CD14-positive monocyte (primary cell): ENCODE results near the gene BACH1. TPM values are rescaled to one million over a fixed set of nuclear protein-coding genes. Genes with fewer than 3 reads are reported as not detected.

Experiments used
- DNase-seq, 3 donors: peaks; one replicate each; pipeline ENCODE4 v3.0.0-alpha.2; 2011 to 2022
- H2AFZ ChIP-seq: 2 replicates; pipeline ENCODE4 v1.6.0; 2012; ENCODE audit warnings: mild to moderate bottlenecking, low read depth, low read length, inconsistent platforms; ENCODE audit not compliant: insufficient read depth, poor library complexity, severe bottlenecking
- H3K27ac ChIP-seq, 2 donors: 1 replicate in 1 of 2; 2 replicates in 1 of 2; pipeline ENCODE4 v1.5.1; 2012 to 2013; ENCODE audit warnings: low read length in 2 of 2, control low read depth in 1 of 2, inconsistent platforms in 1 of 2, low read depth in 1 of 2, mild to moderate bottlenecking in 1 of 2
- H3K27me3 ChIP-seq, 2 donors: one replicate each; pipeline versions ENCODE4 v1.6.0 to v1.6.1; 2011 to 2013; ENCODE audit warnings: low read length in 2 of 2; ENCODE audit not compliant: control insufficient read depth in 2 of 2, insufficient read depth in 2 of 2
- H3K36me3 ChIP-seq, 2 donors: replicated peaks in 1 of 2; 1 replicate in 1 of 2; 2 replicates in 1 of 2; pipeline versions ENCODE4 v1.5.1 to v1.6.1; 2012 to 2013; ENCODE audit warnings: low read length in 2 of 2, control low read depth in 1 of 2, inconsistent platforms in 1 of 2, mild to moderate bottlenecking in 1 of 2; ENCODE audit not compliant: insufficient read depth in 2 of 2, control insufficient read depth in 1 of 2
- H3K4me1 ChIP-seq, 2 donors: 1 replicate in 1 of 2; 2 replicates in 1 of 2; pipeline versions ENCODE4 v1.5.1 to v1.6.1; 2012 to 2013; ENCODE audit warnings: low read length in 2 of 2, control low read depth in 1 of 2, inconsistent platforms in 1 of 2, mild to moderate bottlenecking in 1 of 2, moderate library complexity in 1 of 2; ENCODE audit not compliant: insufficient read depth in 2 of 2, control insufficient read depth in 1 of 2
- H3K4me2 ChIP-seq: replicated peaks from 2 replicates; pipeline ENCODE3; 2012; ENCODE audit warnings: low read length, moderate library complexity, mild to moderate bottlenecking; ENCODE audit not compliant: poor library complexity, severe bottlenecking; ENCODE audit errors: extremely low read depth
- H3K4me3 ChIP-seq, 3 experiments: fragments of 200-600 bp in 1 of 3; sonication (generic) in 1 of 3; replicated peaks in 1 of 3; 1 replicate in 2 of 3; 2 replicates in 1 of 3; pipeline ENCODE4 v1.5.1; 2011 to 2013; ENCODE audit warnings: low read length in 3 of 3, mild to moderate bottlenecking in 3 of 3, control low read depth in 2 of 3, low read depth in 2 of 3, inconsistent platforms in 1 of 3, moderate library complexity in 1 of 3
- H3K79me2 ChIP-seq: 2 replicates; pipeline ENCODE4 v1.6.0; 2012; ENCODE audit warnings: mild to moderate bottlenecking, control low read depth, inconsistent platforms, low read length, moderate library complexity; ENCODE audit not compliant: insufficient read depth
- H3K9ac ChIP-seq: 2 replicates; pipeline ENCODE4 v1.6.0; 2017; ENCODE audit warnings: low read length, mild to moderate bottlenecking; ENCODE audit not compliant: insufficient read depth, poor library complexity, severe bottlenecking
- H3K9me3 ChIP-seq, 2 donors: replicated peaks in 1 of 2; 1 replicate in 1 of 2; 2 replicates in 1 of 2; pipeline versions ENCODE4 v1.5.1 to v1.6.1; 2012 to 2013; ENCODE audit warnings: low read length in 2 of 2, control low read depth in 1 of 2; ENCODE audit not compliant: control insufficient read depth in 1 of 2, insufficient read depth in 1 of 2
- H4K20me1 ChIP-seq: 2 replicates; pipeline ENCODE4 v1.6.0; 2012; ENCODE audit warnings: mild to moderate bottlenecking, low read length, control low read depth, moderate library complexity; ENCODE audit not compliant: insufficient read depth
- H3K27ac Mint-ChIP-seq, 7 donors: one replicate each; pipeline ENCODE4 v1.8.0; 2020; ENCODE audit warnings: mild to moderate bottlenecking in 7 of 7, mixed read lengths in 7 of 7, moderate library complexity in 6 of 7, inconsistent platforms in 2 of 7
- H3K27me3 Mint-ChIP-seq, 3 donors: one replicate each; pipeline ENCODE4 v1.8.0; 2021 to 2022; ENCODE audit warnings: low read depth in 3 of 3, mild to moderate bottlenecking in 3 of 3, mixed read lengths in 3 of 3, moderate library complexity in 3 of 3, inconsistent platforms in 1 of 3
- H3K36me3 Mint-ChIP-seq, 2 donors: one replicate each; pipeline ENCODE4 v1.8.0; 2020; ENCODE audit warnings: mixed read lengths in 2 of 2, inconsistent platforms in 1 of 2, mild to moderate bottlenecking in 1 of 2
- H3K4me1 Mint-ChIP-seq: one replicate; pipeline ENCODE4 v1.8.0; 2020; ENCODE audit warnings: mild to moderate bottlenecking, mixed read lengths
- H3K4me3 Mint-ChIP-seq, 2 donors: one replicate each; pipeline ENCODE4 v1.8.0; 2020; ENCODE audit warnings: mild to moderate bottlenecking in 2 of 2, mixed read lengths in 2 of 2, moderate library complexity in 1 of 2
- H3K9me3 Mint-ChIP-seq, 7 donors: one replicate each; pipeline ENCODE4 v1.8.0; 2020 to 2022; ENCODE audit warnings: mixed read lengths in 7 of 7, mild to moderate bottlenecking in 6 of 7, moderate library complexity in 6 of 7, inconsistent platforms in 2 of 7
- WGBS: methylation state at CpG from one replicate; pipeline ENCODE4 v1.1.5; 2013; ENCODE audit warnings: missing lambda C conversion rate; ENCODE audit not compliant: insufficient coverage; 5-methylcytosine and 5-hydroxymethylcytosine counted together
- intact Hi-C, 2 donors: fragments of 100-400 bp; cut with micrococcal nuclease; formaldehyde crosslinking; loops; one replicate each; pipeline versions ENCODE4 v1.15.0 to v1.15.1; 2023
- polyA plus RNA-seq, 3 donors: library from polyadenylated mRNA; depleted of rRNA in 1 of 3; unstranded in 2 of 3; stranded (reverse) in 1 of 3; fragments of 300-500 nt in 2 of 3; fragments of >200 nt in 1 of 3; fragmentation: Illumina TruSeq in 2 of 3; gene quantifications; 1 replicate in 2 of 3; 2 replicates in 1 of 3; pipeline ENCODE4 v1.2.3, GENCODE V29; 2012 to 2021
- TF ChIP-seq, protein P1 (sequence below): fragments of 200-600 bp; IDR thresholded peaks from one replicate; pipeline ENCODE4 v1.8.0; 2022; ENCODE audit warnings: antibody characterized with exemption, mild to moderate bottlenecking

The BACH1 gene
- polyA plus RNA-seq, 3 donors, result 69.2 to 199 (median 148) TPM

- Mint-ChIP-seq H3K4me3 (no peak overlapping the region), H3K4me1 (peaks cover 29% of the 10 kb centered on the region), H3K27me3 (no peaks in the 10 kb centered on the region), H3K36me3 (peaks cover 56 to 88% of the 10 kb centered on the region in 2 donors), H3K9me3 (no peaks in the 10 kb centered on the region), H3K27ac (peak overlapping the region; percentile 3 to 82 (median 31))
- H3K9me3 ChIP-seq, result no peaks in the 10 kb centered on the region
- H3K4me3 ChIP-seq, result no peak overlapping the region
- intact Hi-C loops, result no loop called here
- H3K36me3 ChIP-seq, result peaks cover 51 to 93% of the 10 kb centered on the region in 2 donors
- H2AFZ ChIP-seq, result no peak overlapping the region
- H3K4me2 ChIP-seq, result no peak overlapping the region
- whole genome bisulfite sequencing, result 70% methylated on average over 1 of the region's 3 CpGs
- peaks cover 100% of the 10 kb centered on the region for H3K79me2 ChIP-seq
- no peaks in the 10 kb centered on the region for H3K27me3 ChIP-seq
- no peak for DNase-seq
- no peak overlapping the region for H3K9ac ChIP-seq
- peak overlapping the region in 1 of 2 donors; percentile 47 for H3K27ac ChIP-seq
- H4K20me1 ChIP-seq, result peaks cover 100% of the 10 kb centered on the region
- TF ChIP-seq, protein P1, sequence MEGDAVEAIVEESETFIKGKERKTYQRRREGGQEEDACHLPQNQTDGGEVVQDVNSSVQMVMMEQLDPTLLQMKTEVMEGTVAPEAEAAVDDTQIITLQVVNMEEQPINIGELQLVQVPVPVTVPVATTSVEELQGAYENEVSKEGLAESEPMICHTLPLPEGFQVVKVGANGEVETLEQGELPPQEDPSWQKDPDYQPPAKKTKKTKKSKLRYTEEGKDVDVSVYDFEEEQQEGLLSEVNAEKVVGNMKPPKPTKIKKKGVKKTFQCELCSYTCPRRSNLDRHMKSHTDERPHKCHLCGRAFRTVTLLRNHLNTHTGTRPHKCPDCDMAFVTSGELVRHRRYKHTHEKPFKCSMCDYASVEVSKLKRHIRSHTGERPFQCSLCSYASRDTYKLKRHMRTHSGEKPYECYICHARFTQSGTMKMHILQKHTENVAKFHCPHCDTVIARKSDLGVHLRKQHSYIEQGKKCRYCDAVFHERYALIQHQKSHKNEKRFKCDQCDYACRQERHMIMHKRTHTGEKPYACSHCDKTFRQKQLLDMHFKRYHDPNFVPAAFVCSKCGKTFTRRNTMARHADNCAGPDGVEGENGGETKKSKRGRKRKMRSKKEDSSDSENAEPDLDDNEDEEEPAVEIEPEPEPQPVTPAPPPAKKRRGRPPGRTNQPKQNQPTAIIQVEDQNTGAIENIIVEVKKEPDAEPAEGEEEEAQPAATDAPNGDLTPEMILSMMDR, result peak; percentile 8
- peaks cover 0 to 19% of the 10 kb centered on the region in 2 donors for H3K4me1 ChIP-seq
These were observed 37.0 kb downstream of the BACH1 start for GRCh38 chr21:29335720-29336119.

GRCh38 chr21:29338256-29338655 lies 39.5 kb downstream of the BACH1 start:
- H3K27ac Mint-ChIP-seq, result peak overlapping the region in 1 of 7 donors; percentile 21
- intact Hi-C loops, result no loop called here

More at GRCh38 chr21:29338256-29338655, 39.5 kb downstream of the BACH1 start:
- Histone ChIP-seq H3K27me3 (no peaks in the 10 kb centered on the region), H3K36me3 (peaks cover 49 to 93% of the 10 kb centered on the region in 2 donors), H3K4me2 (no peak overlapping the region), H3K27ac (no peak overlapping the region), H4K20me1 (peaks cover 100% of the 10 kb centered on the region), H3K4me1 (peaks cover 0 to 19% of the 10 kb centered on the region in 2 donors), H3K79me2 (peaks cover 100% of the 10 kb centered on the region), H2AFZ (no peak overlapping the region), H3K9me3 (no peaks in the 10 kb centered on the region), H3K4me3 (no peak overlapping the region), H3K9ac (no peak overlapping the region)
- WGBS, result 94% methylated on average over 3 of the region's 4 CpGs
- H3K36me3 Mint-ChIP-seq, result peaks cover 53 to 87% of the 10 kb centered on the region in 2 donors
- H3K4me3 Mint-ChIP-seq, result no peak overlapping the region
- H3K27me3 Mint-ChIP-seq, result no peaks in the 10 kb centered on the region
- peaks cover 31% of the 10 kb centered on the region for H3K4me1 Mint-ChIP-seq
- TF ChIP-seq, protein P1, result no peak
- DNase-seq, result no peak
- H3K9me3 Mint-ChIP-seq, result no peaks in the 10 kb centered on the region
